ENCODE data around the gene FARP1.

The FARP1 gene

DNA sequence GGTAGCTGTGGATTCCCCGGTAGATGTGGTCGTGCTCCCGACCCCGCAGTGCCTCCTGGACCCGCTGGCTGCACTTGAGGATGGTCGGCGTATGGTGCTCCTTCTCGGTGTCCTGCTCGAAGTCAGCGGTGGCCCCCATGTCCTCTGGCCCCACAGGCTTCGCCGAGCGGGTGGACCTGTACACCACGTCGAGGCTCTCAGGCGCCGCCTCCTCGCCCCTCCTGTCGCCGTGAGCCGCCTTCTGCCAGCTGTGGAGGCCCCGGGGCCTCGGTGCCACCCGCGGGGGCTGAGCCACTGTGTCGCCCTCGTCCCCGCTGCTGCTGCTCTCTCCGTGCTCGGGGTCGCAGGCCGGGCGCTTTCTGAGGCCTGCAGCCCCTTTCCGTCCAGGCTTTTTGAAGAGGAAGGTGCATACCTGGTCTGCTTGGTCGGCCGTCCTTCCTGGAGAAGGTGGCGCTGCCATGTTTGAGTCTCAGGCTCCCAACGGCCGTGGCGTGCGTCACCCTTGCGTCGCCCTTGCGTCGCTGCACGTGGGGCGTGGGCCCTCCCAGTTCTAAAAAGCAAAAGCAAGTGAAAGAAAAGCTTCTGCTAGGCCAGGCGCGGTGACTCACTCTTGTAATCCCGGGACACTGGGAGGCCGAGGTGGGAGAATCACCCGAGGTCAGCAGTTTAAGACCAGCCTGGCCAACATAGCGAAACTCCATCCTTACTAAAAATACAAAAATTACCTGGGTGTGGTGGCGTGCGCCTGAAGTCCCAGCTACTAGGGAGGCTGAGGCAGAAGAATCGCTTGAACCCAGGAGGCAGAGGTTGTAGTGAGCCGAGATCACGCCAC, 34.1 kb downstream of the FARP1 start, which contains the start of gene RNF113B:
Gene RNF113B (minus strand): TSS at position 493 of the 832 bp plus-strand sequence. CDS start 33 bp downstream, at position 460.
- CTCF ChIA-PET, result no interaction called here
- TF ChIP-seq, protein P1, sequence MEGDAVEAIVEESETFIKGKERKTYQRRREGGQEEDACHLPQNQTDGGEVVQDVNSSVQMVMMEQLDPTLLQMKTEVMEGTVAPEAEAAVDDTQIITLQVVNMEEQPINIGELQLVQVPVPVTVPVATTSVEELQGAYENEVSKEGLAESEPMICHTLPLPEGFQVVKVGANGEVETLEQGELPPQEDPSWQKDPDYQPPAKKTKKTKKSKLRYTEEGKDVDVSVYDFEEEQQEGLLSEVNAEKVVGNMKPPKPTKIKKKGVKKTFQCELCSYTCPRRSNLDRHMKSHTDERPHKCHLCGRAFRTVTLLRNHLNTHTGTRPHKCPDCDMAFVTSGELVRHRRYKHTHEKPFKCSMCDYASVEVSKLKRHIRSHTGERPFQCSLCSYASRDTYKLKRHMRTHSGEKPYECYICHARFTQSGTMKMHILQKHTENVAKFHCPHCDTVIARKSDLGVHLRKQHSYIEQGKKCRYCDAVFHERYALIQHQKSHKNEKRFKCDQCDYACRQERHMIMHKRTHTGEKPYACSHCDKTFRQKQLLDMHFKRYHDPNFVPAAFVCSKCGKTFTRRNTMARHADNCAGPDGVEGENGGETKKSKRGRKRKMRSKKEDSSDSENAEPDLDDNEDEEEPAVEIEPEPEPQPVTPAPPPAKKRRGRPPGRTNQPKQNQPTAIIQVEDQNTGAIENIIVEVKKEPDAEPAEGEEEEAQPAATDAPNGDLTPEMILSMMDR (IDR thresholded peaks at IDR 0.05; ENCODE audit: control extremely low read depth, extremely low read depth, low read depth, missing control alignments), result no peak
- no peak for DNase-seq (ENCODE audit: extremely low spot score)
- POLR2A ChIA-PET, result no interaction called here

DNA sequence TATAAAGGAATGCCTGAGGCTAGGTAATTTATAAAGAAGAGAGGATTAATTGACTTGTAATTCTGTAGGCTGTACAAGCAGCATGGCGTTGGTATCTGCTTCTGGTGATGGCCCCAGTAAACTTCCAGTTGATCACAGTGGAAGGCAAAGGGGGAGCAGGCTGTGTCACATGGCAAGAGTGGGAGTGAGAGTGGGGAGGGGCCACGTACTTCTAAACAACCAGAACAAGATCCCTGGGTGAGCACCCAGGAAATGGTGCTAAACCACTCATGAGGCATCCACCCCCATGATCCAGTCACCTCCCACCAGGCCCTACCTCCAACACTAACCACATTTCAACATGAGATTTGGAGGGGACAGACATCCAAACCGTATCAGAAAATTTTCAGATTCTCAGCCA, 37.2 kb downstream of the FARP1 start:
- DNase-seq (ENCODE audit: extremely low spot score), result no peak
- POLR2A ChIA-PET, result no interaction called here
- CTCF ChIA-PET, result no interaction called here
- TF ChIP-seq, protein P1 (IDR thresholded peaks at IDR 0.05; ENCODE audit: control extremely low read depth, extremely low read depth, low read depth, missing control alignments), result no peak

DNA sequence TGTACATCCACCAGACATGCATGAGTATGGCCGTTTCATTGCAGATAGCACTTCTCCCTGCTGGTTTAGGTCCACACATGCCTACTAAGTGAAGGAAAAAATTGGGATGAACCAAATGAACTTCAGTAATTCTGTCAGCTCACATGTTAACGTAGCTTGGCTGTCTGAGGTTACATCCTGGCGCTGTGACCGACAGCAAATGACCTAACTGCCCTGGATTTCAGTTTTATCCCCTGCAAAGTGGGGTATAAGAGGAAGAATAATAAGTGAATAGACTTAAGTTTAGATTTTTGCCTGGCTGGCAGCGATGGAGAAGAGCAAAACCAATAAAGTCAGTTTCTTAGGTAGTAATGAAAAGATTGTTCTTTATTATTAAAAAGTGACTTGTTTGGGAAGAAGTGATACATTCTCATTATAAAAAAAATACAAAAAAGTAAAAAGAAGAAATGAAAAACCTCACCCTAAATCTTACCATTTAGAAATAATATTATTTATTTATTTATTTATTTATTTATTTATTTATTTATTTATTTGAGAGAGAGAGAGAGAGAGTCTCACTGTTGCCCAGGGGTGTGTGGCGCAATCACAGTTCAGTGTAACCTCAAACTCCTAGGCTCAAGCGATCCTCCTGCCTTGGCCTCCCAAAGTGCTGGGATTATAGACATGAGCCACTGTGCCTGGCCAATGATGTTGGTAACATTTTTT, 38.4 kb downstream of the FARP1 start:
- DNase-seq (ENCODE audit: extremely low spot score), result no peak
- CTCF ChIA-PET, result no interaction called here
- POLR2A ChIA-PET, result no interaction called here
- TF ChIP-seq, protein P1 (IDR thresholded peaks at IDR 0.05; ENCODE audit: control extremely low read depth, extremely low read depth, low read depth, missing control alignments), result no peak

DNA sequence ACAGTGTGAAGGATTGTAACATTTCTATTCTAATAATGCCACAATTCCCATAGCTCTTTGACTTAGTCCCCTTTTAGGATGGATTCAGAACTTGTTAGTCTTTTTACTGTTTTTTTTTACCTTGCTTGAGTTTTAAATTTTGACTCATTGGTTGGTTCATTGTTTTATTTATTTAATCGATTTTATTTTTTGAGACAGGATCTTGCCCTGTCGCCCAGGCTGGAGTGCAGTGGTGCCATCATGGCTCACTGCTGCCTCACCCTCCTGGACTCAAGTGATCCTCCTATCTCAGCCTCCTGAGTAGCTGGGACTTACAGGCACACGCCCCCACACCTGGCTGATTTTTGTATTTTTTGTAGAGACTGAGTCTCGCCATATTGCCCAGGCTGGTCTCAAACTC, 39.3 kb downstream of the FARP1 start:
- ChIA-PET CTCF (no interaction called here), POLR2A (no interaction called here)
- DNase-seq (ENCODE audit: extremely low spot score), result no peak
- TF ChIP-seq, protein P1 (IDR thresholded peaks at IDR 0.05; ENCODE audit: control extremely low read depth, extremely low read depth, low read depth, missing control alignments), result no peak

DNA sequence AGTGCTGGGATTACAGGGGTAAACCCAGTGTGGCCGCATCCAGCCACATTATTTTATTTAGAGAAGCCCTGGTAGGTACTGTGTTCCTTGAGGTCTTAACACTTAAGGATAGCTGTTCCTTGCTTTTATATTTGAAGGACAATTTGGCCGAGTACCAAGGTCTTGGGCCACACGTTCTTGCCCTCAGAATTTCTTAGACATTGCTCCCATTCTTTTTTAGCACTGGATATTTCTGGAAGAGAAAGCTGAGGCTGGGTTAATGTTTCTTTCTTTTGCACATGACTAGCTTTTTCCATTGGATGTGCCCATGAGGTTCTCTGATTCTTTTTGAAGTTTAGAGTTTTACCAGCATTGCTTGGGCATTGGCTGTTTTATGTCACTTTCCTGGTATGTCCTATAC, 39.7 kb downstream of the FARP1 start:
- CTCF ChIA-PET, result no interaction called here
- DNase-seq (ENCODE audit: extremely low spot score), result no peak
- TF ChIP-seq, protein P1 (IDR thresholded peaks at IDR 0.05; ENCODE audit: control extremely low read depth, extremely low read depth, low read depth, missing control alignments), result no peak
- POLR2A ChIA-PET, result no interaction called here

DNA sequence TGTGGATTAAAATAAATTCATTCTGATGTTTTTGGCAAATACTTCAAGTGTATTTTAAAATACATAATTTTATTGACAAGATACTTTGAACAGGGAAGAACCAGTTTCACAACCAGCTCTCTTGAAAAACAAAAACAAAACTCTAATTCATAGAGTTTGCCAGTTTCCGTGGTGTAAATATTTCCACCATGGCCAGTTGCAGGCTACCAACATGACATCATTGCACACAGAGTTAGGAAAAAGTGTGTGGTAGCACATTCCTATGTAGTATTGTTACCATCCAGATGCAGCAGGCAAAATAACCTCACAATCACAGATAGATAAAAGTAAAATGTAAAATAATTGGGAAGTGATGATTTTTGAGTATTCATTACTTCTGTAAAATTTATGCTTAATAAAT, 41.9 kb downstream of the FARP1 start:
- TF ChIP-seq, protein P1 (IDR thresholded peaks at IDR 0.05; ENCODE audit: control extremely low read depth, extremely low read depth, low read depth, missing control alignments), result no peak
- ChIA-PET POLR2A (no interaction called here), CTCF (no interaction called here)
- DNase-seq (ENCODE audit: extremely low spot score), result no peak
